GM12892 (cell line): Measurements from ENCODE around the gene COL4A1.

Source experiments
- POLR2A ChIP-seq: IDR thresholded peaks from 2 replicates; pipeline ENCODE4 v1.6.1; 2011; ENCODE audit warnings: low read depth, low read length, control low read depth
- POLR2AphosphoS5 ChIP-seq: IDR thresholded peaks from 2 replicates; pipeline ENCODE4 v1.6.1; 2011; ENCODE audit warnings: low read depth, low read length, control low read depth
- TAF1 ChIP-seq: IDR thresholded peaks from 2 replicates; pipeline ENCODE4 v1.6.1; 2011; ENCODE audit warnings: low read depth, mild to moderate bottlenecking, control low read depth, low read length, borderline replicate concordance

GRCh38 chr13:110129539-110130186 lies 177.3 kb downstream of the COL4A1 start:
- TF ChIP-seq POLR2AphosphoS5 (no peak), TAF1 (no peak), POLR2A (no peak)
